Suprapubic skin (tissue), 4 donors: ENCODE results near the gene FAAP24. TPM values are rescaled to one million over a fixed set of nuclear protein-coding genes. Genes with fewer than 3 reads are reported as not detected.
"Not testable (repeated sequence)": the region's sequence is repeated elsewhere in the genome, so short reads cannot be mapped to it uniquely, and the experiment has no call there.

Source experiments
- DNase-seq, 2 donors: peaks; one replicate each; pipeline ENCODE4 v3.0.0-alpha.2; 2019; ENCODE audit warnings: low spot score in 2 of 2
- H3K27ac ChIP-seq: fragments of 200-600 bp; sonication (generic); one replicate; pipeline ENCODE4 v1.5.1; 2019
- H3K27me3 ChIP-seq: fragments of 200-600 bp; sonication (generic); one replicate; pipeline ENCODE4 v1.5.1; 2019
- H3K36me3 ChIP-seq: fragments of 200-600 bp; sonication (generic); one replicate; pipeline ENCODE4 v1.5.1; 2019
- H3K4me1 ChIP-seq: fragments of 200-600 bp; sonication (generic); one replicate; pipeline ENCODE4 v1.5.1; 2019
- H3K4me3 ChIP-seq: fragments of 200-600 bp; sonication (generic); one replicate; pipeline ENCODE4 v1.5.1; 2019; ENCODE audit warnings: mild to moderate bottlenecking
- H3K9me3 ChIP-seq: fragments of 200-600 bp; sonication (generic); one replicate; pipeline ENCODE4 v1.5.1; 2019
- EP300 ChIP-seq: sonication (generic); formaldehyde crosslinking; IDR thresholded peaks from one replicate; pipeline ENCODE4 v1.6.1; 2017; ENCODE audit warnings: antibody characterized with exemption
- POLR2A ChIP-seq, 2 donors: fragments of 450-650 bp; IDR thresholded peaks; one replicate each; pipeline ENCODE4 v1.6.1; 2017; ENCODE audit warnings: antibody characterized with exemption in 2 of 2, mild to moderate bottlenecking in 2 of 2, moderate library complexity in 2 of 2
- POLR2AphosphoS5 ChIP-seq, 3 donors: sonication (generic); formaldehyde crosslinking; IDR thresholded peaks; one replicate each; pipeline ENCODE4 v1.6.1; 2017; ENCODE audit warnings: antibody characterized with exemption in 3 of 3
- WGBS: methylation state at CpG from one replicate; pipeline ENCODE4 v1.1.5; 2018; 5-methylcytosine and 5-hydroxymethylcytosine counted together
- total RNA-seq, 4 donors: library from RNA; depleted of rRNA; stranded (reverse); fragments of >200 nt; gene quantifications; one replicate each; pipeline ENCODE4 v1.1.0, GENCODE V29; 2016
- TF ChIP-seq, protein P1 (sequence below), 2 donors: fragments of 200-600 bp in 1 of 2; fragments of 450-650 bp in 1 of 2; sonication (generic) in 1 of 2; IDR thresholded peaks; one replicate each; pipeline ENCODE4 v1.5.1; 2016 to 2019; ENCODE audit warnings: antibody characterized with exemption in 2 of 2, mild to moderate bottlenecking in 1 of 2, moderate library complexity in 1 of 2

FAAP24 gene
- total RNA-seq, 4 donors from 2014 or later = 0.98 to 4.1 (median 1.9) TPM

DNA sequence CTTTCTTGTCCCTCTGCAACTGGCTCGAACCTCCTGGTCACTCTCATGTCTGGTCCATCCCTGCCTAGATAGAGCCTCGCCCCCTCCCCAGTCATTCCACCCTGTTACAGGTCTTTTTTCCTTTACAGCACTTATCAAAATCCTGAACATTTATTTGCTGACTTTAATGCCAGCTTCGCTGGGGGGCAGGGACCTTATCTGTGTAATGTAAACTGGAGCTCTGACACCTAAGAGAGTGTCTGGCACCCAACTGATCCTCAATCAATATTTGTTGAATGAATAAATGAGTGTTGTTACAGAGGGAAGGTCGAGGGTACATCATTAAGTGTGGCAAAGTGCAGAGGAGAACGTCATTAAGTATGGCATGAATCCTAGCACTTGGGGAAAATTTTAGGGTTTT lies 16.7 kb downstream of the FAAP24 start:
- no peak overlapping the region for H3K27ac ChIP-seq
- no peaks in the 10 kb centered on the region for H3K27me3 ChIP-seq
- DNase-seq = no peak
- 79% methylated on average over 5 of the region's 5 CpGs for WGBS
- H3K4me1 ChIP-seq = no peaks in the 10 kb centered on the region
- TF ChIP-seq EP300 = no peak
- TF ChIP-seq, protein P1, sequence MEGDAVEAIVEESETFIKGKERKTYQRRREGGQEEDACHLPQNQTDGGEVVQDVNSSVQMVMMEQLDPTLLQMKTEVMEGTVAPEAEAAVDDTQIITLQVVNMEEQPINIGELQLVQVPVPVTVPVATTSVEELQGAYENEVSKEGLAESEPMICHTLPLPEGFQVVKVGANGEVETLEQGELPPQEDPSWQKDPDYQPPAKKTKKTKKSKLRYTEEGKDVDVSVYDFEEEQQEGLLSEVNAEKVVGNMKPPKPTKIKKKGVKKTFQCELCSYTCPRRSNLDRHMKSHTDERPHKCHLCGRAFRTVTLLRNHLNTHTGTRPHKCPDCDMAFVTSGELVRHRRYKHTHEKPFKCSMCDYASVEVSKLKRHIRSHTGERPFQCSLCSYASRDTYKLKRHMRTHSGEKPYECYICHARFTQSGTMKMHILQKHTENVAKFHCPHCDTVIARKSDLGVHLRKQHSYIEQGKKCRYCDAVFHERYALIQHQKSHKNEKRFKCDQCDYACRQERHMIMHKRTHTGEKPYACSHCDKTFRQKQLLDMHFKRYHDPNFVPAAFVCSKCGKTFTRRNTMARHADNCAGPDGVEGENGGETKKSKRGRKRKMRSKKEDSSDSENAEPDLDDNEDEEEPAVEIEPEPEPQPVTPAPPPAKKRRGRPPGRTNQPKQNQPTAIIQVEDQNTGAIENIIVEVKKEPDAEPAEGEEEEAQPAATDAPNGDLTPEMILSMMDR (IDR thresholded peaks at IDR 0.05) = no peak
- TF ChIP-seq POLR2AphosphoS5 (IDR thresholded peaks at IDR 0.05) = no peak
- no peak for TF ChIP-seq POLR2A (IDR thresholded peaks at IDR 0.05)
- no peak overlapping the region for H3K4me3 ChIP-seq
- no peaks in the 10 kb centered on the region for H3K9me3 ChIP-seq
- no peaks in the 10 kb centered on the region for H3K36me3 ChIP-seq

DNA sequence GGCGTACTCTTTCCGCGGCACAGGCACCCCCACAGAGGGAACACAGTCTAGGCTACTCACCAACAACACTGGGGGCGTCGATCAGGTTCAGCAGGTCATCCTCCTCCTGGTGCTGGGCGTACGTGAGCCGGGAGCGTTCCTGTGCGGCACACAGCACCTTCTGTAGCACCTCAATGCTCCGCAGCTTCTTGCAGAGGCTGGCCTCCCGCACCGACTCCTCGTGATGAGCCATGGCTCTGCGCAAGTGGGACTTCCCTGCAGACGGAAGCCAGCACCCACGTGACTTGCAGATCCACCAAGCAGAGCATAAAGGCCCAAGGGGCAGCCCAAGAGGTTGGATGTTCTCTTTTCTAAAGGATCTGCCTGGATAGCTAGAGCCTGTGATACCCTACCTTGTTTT lies 23.9 kb downstream of the FAAP24 start:
- not testable (repeated sequence) for H3K27me3 ChIP-seq, H3K4me3 ChIP-seq, H3K9me3 ChIP-seq, H3K27ac ChIP-seq, DNase-seq, H3K36me3 ChIP-seq, H3K4me1 ChIP-seq
- 85% methylated on average over 4 of the region's 17 CpGs for WGBS

- H3K9me3 ChIP-seq, H3K36me3 ChIP-seq, H3K4me1 ChIP-seq, DNase-seq, H3K4me3 ChIP-seq, H3K27me3 ChIP-seq, H3K27ac ChIP-seq: not testable (repeated sequence)
- 76% methylated on average over 7 of the region's 7 CpGs for WGBS
Observed at GRCh38 chr19:32997061-32997464, 25.0 kb downstream of the FAAP24 start.

GRCh38 chr19:32997716-32998355 lies 25.8 kb downstream of the FAAP24 start:
- Histone ChIP-seq H3K27ac (no peak overlapping the region), H3K36me3 (no peaks in the 10 kb centered on the region)
- WGBS = 87% methylated on average over 14 of the region's 14 CpGs

GRCh38 chr19:32998722-32999121 lies 26.7 kb downstream of the FAAP24 start:
- H3K36me3 ChIP-seq = no peaks in the 10 kb centered on the region
- no peak overlapping the region for H3K4me3 ChIP-seq
- no peaks in the 10 kb centered on the region for H3K4me1 ChIP-seq
- no peaks in the 10 kb centered on the region for H3K9me3 ChIP-seq
- DNase-seq = no peak
- H3K27me3 ChIP-seq = no peaks in the 10 kb centered on the region
- WGBS = 63% methylated on average over 3 of the region's 3 CpGs
- no peak for TF ChIP-seq EP300
- TF ChIP-seq POLR2AphosphoS5 (IDR thresholded peaks at IDR 0.05) = no peak
- no peak for TF ChIP-seq POLR2A (IDR thresholded peaks at IDR 0.05)
- TF ChIP-seq, protein P1 (IDR thresholded peaks at IDR 0.05) = no peak
- H3K27ac ChIP-seq = no peak overlapping the region

More at GRCh38 chr19:32997716-32998355, 25.8 kb downstream of the FAAP24 start:
- Histone ChIP-seq H3K4me3 (no peak overlapping the region), H3K9me3 (no peaks in the 10 kb centered on the region), H3K27me3 (no peaks in the 10 kb centered on the region), H3K4me1 (no peaks in the 10 kb centered on the region)
- DNase-seq = no peak
- TF ChIP-seq, protein P1 (IDR thresholded peaks at IDR 0.05) = no peak
- TF ChIP-seq POLR2A (IDR thresholded peaks at IDR 0.05) (no peak), EP300 (no peak), POLR2AphosphoS5 (IDR thresholded peaks at IDR 0.05) (no peak)

DNA sequence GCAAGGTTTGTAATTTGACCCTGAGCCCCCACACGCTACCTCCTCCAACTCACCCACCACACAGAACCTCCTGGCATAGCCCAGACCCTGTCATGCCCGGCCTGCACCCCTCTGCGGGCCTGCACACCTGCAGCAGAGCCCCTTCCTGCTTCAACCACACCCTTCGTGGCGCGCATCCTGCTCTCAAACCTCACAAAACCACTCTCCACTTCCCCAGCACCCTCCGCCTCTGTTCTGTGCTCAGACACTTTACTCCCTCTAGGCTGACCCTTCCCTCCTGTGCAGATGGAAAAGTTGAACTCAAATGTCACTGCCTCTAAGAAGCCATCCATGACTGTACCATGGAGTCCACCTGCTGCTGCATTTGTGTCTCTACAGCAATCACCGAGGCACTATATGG lies 28.5 kb downstream of the FAAP24 start:
- Histone ChIP-seq H3K36me3 (no peaks in the 10 kb centered on the region), H3K4me3 (no peak overlapping the region), H3K27ac (no peak overlapping the region), H3K27me3 (no peaks in the 10 kb centered on the region), H3K9me3 (no peaks in the 10 kb centered on the region), H3K4me1 (no peaks in the 10 kb centered on the region)
- no peak for DNase-seq
- 87% methylated on average over 8 of the region's 8 CpGs for WGBS
- no peak for TF ChIP-seq POLR2A (IDR thresholded peaks at IDR 0.05)
- TF ChIP-seq POLR2AphosphoS5 (IDR thresholded peaks at IDR 0.05) = no peak
- TF ChIP-seq, protein P1 (IDR thresholded peaks at IDR 0.05) = no peak
